GM21737 (cell line): ENCODE data around the gene RANBP1.
A peak's percentile ranks its signal among the peaks of the same experiment; 100 is the strongest.

Source experiments
- ATAC-seq: cut with Tn5 transposase; IDR thresholded peaks from one replicate; pipeline ENCODE4 v1.9.1; 2021; ENCODE audit warnings: mild to moderate bottlenecking, moderate library complexity; ENCODE audit not compliant: unreplicated experiment

RANBP1 gene

DNA sequence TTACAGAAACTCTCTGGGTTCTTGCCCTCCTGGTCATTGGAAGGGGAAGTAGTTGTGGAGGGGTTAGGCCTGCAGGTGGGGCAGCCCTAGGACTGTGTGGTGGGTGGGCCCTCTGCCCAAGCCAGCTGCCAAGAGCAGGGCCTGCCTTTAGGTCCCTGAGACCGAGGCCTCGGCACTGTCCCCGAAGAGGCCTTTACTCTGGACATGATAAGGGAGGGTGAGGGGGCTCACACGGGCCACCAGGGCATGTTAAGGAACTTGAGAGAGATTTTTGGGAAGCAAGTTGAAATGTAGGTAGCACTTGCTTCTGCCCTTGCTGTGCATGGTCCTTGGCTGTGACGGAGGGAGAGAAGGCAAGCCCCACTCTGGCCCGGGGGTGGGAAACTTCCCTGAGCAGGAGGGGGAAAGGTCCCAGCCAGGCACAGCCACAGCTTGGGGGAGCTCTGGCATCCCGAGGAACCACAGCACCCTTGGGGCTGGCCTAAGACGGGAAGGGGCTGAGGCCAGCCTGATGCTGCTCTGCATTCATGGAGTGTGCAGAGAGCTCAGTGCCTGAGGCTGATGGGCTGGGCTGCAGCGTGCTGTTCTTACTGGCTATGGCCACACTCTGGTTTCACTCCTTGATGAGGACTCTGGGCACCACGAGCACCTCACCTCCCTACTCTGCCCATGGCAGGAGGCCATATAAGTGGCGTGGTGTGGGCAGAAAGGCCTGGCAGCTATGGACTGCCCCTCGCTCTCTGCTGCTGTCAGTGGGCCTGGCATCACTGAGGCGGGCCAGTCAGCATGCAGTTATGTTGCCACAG lies 7.8 kb upstream of the RANBP1 start:
- ATAC-seq, result no peak

DNA sequence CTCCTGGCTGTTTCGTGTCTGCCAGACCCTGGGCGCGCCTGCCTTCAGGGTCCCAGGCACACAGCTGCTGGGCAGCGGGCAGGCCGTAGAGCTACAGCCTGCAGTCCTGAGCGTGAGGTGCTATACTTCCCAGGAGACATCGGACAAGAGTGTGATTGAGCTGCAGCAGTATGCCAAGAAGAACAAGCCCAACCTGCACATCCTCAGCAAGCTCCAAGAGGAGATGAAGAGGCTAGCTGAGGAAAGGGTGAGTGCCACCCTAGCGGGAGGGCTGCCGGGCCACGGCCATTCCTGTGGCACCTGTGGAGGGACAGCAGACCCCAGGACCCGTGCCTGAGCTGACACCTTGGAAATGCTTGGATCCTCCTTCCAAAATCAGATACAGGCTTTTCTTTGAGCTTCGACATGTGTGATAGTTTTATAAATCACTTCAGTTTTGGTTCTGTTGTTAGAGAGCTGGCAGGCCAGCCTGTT lies 7.1 kb upstream of the RANBP1 start:
- ATAC-seq, result no peak

DNA sequence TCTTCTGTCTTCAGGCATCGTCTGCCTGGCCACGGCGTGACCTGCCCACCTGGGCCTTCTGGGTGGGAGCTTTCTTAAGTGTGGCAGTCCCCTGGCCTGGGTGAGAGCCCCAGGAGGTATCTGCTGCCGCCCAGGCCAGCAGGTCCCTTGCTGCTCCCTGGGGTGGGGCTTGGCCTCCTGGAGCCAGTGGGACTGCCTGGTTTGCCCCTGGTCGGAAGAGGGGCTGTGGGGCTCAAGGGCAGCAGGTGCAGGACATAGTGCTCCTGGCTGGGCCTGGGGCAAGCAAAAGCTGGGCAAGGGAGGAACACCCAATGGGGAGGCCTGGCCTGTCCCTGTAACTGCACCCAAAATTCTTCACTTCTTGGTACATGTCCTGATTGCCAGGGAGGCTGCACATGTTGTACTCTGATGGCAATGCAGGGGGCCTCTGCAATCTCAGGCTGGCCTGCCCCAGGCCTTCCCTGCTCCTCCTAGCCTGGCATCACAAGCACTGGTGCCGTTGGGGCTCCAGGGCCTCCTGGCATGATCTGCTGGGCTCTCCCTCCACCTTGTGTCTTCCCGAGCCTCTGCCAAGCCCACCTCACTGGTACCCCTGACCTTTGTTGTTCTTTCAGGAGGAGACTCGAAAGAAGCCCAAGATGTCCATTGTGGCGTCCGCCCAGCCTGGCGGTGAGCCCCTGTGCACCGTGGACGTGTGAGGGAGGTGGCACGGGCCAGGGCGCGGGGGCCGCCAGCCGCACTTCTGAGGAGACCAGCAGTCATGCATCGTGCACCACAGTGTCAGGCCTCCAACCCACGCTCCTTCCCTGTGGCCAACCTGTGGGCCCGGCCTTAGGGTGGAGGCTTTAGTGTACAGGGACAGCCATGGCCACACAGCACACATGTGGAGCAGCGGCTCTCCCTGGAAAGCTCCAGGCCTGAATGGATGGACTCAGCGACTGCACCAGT lies 6.2 kb upstream of the RANBP1 start:
- no peak for ATAC-seq

DNA sequence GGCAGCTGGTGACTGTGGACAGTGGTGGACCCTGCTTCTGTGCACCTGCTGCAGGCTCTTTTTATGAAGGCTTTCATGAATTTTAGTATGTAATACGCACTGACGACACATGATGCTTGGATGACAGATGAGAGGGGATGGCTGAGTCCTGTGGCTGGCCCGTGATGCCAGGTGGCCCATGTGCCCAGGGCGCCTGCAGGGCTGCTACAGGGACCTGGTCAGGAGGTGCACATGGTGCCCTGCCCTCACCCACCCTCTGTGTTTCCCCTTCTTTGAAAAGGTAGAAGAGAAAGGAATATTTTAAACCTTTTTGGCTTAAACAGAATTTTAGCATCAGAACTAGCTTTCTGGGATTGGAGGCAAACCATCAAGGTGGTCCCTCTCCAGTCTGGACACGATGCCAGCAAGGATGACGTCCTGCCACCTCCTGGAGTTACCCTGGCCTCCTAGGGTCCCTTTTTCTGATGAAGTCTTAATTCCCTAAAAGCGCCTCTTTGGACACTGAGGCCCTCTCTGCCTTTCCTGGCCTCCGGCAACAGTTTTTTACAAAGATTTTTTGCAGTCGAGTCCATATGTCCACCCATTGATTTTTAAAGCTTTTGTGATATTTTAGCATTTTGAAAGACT lies 5.4 kb upstream of the RANBP1 start:
- ATAC-seq, result no peak

DNA sequence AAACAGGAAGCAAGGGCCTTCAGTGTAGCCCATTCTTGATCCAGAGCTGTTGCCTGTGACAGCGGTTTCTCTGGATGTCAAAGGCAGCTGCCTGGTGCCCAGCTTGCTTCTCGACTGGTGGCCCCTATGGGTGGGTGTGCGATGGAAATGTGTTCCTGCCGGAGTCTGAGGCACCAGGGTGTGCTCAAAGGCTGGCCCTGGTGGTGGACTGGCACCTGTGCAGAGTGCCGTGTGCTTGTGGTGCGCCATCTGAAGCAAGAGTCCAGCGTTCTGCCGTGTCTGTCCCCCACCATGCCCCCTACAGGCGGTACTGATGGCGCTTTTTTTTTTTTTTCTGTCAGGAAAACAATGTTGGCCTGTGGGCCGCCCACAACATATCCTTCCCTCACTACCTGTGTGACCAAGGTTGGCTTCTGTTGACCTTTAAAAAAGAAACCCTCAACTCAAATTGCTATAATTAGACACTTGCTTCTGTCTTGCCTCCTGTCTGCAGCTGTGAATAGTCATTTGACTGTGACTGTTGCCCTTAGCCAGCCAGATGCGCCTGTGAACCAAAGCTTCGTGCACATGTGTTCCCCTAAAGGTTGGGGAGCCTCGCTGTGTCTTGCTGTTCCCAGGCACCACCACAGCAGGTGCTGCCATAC lies 4.7 kb upstream of the RANBP1 start:
- ATAC-seq, result no peak

DNA sequence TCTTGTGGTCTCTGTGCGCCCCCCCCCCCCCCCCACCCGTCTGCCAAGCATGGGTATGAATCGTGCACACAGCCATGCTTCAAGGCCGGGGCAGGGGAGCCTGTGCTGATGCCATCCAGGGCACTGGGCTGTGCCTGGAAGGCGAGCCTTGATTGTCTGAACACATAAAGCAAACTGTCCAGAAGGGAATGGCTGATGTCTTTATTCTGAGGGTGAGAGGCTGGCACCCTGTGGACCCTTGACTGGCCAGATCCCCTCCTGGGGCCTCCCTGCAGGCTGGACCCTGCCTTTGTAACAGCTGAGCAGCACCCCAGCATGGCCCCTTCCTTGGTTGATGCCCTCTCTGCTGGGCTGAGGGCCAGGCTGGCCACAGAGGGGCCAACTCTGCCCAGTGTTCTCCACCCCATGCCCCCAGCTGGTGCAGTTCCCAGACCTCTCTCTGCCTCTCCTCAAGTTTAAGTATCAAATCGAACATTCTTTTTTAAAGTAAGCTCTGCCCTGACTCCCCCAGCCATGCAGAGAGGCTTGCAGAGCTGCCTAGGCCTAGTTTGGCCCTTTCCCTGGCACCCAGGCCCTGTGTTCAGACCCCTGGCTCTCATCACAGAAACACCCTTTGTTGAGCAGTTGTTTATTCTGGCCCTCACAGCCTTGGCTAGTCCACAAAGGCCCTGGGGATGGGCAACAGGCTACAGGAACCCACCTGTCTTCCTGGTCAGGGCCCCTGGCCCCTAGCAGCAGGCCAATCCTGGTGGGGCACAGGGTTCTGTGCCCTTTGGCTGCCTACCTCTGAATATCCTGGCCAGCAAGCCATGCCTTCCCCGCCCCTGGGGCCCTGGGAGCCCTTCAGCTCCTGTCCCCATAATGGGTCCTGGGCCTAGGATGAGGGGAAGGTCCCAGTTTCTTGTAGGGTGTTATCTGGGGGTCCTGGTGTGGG lies 3.9 kb upstream of the RANBP1 start:
- no peak for ATAC-seq

DNA sequence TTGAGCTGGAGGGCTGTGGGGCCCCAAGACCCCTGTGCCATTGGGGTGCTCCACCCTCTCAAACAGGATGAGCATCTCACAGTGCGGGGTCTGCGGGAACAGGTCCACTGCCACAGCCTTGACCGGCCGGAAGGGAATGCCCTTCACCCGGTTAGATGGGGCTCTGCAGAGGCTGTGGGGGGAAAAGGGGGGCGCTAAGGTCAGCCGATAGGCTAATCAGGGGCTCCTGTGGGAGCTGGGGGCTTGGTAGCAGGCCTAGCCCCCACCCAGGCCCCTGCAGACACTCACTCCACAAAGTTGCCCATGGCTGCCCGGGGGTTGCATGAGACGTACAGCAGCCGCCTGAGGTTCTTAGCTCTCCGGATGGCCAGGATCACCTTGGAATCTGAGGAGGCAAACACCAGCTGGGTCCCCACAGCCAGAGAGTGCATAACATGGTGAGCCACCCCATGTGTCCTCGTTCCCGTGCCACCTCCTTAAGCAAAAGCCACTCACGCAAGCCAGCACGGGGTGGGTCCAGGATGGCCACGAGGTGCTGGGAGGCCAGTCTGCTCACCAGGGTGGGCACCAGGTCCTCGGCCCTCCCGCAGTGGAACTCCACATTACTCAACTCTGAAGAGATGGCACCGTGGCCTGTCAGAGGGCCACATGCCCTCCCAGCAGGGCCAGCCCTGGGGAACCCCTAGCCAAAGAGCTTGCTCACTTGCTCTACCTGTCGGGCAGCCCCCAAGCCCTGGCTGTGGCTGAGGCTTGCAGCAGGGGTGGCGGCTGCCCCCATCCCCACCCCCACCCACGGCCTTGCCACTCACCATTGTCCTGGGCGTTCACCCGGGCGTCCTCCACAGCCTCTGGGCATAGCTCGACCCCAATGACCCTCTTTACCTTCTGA lies 3.0 kb upstream of the RANBP1 start:
- no peak for ATAC-seq

DNA sequence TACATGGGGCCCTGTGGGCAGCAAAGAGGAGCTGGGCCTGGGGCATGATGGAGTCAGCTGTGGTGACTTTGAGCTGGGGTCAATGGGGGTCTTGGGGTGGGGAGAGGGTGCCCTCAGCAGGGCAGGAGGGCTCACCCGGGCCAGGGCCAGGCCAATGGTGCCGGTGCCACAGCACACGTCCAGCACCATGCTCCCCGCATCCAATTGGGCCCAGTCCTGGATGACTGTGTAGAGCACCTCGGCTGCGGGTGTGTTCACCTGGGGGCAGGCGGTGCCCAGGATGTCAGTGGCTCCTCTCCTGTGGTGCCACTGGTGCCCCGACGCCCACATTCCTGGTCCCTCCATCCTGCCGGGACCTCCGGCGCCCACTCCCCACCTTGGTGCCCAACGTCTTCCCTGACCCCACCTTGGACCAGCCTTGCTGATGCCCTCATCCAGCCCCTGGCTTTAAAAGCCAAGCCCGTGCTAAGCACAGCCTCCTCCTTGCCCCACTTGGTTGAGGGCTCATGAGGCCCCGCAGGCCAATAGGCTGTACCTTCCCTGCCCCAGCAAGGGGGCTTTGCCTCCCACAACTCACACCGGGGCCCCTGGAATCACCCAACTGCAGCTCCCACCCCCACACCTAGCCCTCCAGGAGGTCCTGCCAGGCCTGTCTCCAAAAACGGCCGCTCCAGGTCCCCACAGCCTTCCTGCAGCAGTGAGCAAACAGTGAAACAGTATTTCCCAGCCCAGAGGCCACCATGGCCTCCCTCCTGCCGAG lies 2.2 kb upstream of the RANBP1 start:
- ATAC-seq, result no peak

DNA sequence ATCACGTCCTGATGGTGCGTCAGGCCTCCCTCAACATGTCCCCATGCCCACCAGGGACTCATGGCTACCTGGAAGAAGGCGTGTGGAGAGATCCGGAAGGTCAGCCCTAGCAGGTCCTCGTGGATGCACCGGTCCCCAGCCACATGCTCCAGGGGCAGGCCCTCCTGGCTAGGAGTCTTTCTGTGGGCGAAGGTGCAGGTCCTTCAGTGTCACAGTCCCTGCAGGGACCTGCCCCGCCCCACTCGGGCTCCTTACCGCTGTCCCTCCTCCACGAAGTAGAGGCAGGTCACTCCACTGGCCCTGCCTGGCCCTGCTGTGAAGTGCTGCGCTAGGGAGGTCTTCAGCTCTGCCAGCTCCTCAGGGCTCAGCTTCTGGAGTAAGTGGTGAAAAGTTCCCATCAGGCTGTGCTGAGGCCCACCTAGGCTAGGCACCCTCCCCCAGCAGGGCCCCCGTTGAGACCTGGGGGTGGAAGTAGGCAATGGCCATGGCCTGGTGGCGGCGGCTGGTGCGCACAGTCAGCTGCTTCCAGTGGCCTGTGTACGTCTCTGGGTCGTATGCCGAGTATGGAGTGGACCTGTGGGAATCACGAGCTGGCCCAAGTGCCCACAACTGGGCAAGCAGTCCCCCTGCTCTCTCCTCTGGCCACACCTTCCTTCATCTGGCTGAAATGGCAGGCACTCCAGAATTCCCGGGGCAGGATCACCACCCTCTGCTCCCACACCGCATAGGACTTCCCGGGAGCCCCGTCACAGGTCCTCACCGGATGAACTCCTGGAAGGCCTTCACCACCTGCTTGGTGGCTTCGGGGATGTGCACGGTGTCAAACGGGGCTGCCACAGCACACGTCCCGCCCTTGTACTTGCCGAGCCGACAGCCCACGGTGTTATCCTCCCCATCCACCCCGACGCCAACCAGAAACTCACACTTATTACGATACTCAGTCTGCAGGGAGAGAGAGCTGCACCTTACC lies 1.1 kb upstream of the RANBP1 start:
- ATAC-seq, result no peak

DNA sequence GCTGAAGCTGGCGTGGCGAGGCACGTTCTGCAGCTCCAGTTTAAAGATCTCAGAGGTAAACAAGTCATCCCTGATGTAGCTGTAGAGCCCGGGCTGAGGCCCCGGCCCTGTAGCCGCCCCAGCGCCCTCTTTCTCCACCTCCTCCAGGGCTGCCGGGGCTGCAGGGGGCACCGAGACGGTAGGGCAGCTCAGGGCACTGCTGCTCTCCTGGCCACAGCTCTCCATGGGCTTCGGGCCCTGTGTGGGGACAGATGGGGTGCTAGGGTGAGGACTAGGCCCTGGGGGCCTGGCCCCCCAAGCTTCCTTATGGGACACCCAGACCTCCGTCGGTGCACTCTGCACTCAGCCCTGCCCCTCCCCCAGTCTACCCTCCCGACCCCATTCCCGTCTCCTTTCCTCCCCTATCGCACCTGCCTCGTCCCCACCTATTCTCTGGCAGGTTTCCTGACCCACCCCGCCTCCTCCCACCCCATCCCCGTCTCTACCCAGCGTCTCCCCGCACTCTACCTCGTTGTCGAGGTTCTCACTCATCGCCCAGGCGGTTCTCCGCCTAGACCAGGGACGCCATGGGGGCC lies 559 bp downstream of the RANBP1 start:
- no peak for ATAC-seq

DNA sequence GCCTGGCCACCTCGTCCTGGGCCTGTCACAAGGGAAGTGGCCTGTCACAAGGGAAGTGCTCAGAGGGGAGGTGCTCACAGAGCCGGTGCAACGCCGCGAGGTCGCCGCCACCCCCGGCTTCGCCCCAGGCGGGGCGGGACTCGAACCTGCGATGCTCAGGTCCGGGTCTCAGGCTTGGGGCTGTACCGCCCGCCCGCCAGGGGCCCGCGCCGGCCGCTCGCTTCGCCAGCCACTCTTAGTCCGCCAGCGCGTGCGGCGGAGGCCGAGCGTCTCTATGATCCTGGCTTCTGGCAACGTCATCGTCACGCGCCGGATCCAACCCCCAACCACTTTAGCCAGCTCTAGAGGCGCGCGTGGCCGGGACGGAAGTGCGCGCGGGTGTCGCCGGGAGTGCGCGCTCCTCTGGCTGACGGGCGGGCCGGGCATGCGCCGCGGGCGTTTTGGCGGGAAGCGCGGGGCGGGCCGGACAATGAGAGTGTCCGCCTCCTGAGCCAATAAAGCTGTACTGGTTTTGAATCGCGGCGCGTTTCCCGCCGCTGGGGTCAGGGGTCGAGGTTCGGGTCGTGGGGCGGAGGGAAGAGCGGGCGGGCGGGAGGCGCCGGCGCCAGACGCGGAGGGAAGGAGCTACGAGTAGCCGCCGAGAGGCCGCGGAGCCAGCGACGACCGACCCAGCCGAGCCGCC lies 1.2 kb downstream of the RANBP1 start, which contains the start of gene TRMT2A:
TSS of gene TRMT2A (minus strand) at position 276 of the 682 bp plus-strand sequence. CDS start 320 bp downstream, outside the sequence.
- peak; percentile 74 for ATAC-seq

DNA sequence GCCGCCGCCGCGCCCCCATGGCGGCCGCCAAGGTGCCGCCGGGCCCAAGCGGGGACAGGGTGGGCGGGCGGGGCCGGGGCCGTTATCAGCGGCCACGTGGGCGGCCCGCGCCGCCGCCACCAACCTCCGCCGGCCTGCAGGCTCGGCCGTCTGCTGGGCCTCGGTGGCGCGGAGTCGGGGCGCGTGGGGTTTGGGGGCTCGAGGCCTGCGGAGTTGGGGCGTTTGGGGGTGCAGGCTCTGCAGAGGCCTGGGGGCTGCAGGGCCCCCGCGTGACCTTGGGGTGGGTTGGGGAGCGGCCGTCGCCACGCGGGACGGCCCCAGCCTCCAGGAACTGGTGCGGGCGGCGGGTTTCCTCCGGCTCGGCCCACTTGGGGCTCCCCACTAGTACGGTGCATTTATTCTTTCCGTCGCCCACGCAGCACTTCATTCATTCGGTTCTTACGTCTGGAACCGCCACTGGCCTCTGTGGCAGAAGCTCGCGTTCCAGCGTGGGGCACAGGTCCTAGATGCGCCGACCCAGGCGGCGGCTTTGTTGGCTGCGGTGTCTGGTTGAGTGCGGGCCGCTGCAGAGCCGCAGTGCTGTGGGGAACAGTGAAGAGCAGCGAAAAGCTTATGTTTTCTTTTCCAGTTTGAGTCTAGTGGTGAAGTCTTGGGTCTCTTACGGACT lies 1.9 kb downstream of the RANBP1 start:
- ATAC-seq, result peak; percentile 19

DNA sequence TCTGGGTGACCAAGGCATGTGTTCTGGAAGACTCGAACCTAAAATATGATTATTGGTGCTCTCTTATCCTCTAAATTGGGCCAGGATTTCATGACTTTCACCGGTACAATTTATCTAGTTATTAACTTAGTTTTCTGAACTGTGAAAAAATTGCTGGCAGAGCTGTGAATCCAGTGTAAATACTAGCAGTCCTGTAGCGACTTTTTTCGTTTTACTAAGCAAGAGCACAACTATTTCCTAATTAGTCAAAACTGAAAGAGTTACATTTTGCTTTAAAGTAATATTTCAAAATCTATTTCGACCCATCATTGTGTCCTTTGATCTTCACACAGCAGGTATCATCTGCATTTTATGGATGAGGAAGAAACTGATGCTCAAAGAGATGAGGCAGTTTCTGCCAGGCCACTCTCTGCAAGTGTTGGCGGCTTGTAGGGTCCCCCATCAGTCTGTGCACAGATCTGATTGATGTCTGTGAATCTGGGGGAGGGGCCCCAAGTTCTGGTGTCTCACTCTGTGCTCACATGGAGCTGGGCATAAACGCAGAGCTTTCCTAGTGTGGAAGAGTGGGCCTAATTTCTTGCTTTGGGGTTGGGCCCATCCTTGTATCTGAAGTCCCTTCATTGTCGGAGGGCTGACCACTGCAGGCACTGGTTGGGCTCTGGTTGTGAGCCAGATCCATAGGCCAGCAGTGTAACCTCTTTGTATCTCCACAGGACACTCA lies 2.6 kb downstream of the RANBP1 start:
- ATAC-seq, result no peak

DNA sequence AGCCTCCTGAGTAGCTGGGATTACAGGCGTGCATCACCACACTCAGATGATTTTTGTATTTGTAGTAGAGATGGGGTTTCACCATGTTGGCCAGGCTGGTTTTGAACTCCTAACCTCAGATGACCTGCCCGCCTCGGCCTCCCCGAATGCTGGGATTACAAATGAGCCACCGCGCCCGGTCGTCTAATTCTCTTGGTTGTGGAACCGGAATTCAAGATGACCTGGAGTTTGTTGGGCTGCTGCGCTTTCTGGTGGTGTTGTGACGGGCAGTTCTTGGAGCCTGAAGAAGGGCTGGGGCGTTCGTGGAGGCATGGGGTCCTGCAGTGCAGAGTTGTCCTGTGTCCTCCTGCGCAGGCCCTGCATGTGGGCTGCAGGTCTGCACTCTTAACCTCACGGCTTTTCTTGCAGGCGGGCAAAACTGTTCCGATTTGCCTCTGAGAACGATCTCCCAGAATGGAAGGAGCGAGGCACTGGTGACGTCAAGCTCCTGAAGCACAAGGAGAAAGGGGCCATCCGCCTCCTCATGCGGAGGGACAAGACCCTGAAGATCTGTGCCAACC lies 6.0 kb downstream of the RANBP1 start:
- no peak for ATAC-seq
